Esophagus muscularis mucosa (tissue), 4 donors: ENCODE data around the gene ANLN. TPM values are rescaled to one million over a fixed set of nuclear protein-coding genes. Genes with fewer than 3 reads are reported as not detected.
"Not testable (repeated sequence)": the region's sequence is repeated elsewhere in the genome, so short reads cannot be mapped to it uniquely, and the experiment has no call there.

ENCODE experiments used
- DNase-seq: peaks from one replicate; pipeline ENCODE4 v3.0.0-alpha.2; 2017; ENCODE audit errors: extremely low spot score
- H3K27ac ChIP-seq, 4 donors: fragments of 200-600 bp; sonication (generic); replicated peaks in 1 of 4; 1 replicate in 3 of 4; 2 replicates in 1 of 4; pipeline ENCODE4 v1.5.1; 2016 to 2019; ENCODE audit warnings: mild to moderate bottlenecking in 1 of 4
- H3K27me3 ChIP-seq, 4 donors: fragments of 200-600 bp; sonication (generic); one replicate each; pipeline versions ENCODE4 v1.5.1 to v1.6.0; 2016 to 2019
- H3K36me3 ChIP-seq, 4 donors: fragments of 200-600 bp; sonication (generic); one replicate each; pipeline ENCODE4 v1.5.1; 2016 to 2019
- H3K4me1 ChIP-seq, 4 donors: fragments of 200-600 bp; sonication (generic); one replicate each; pipeline ENCODE4 v1.5.1; 2016 to 2019
- H3K4me3 ChIP-seq, 4 donors: fragments of 200-600 bp; sonication (generic); 1 replicate in 2 of 4; 2 replicates in 2 of 4; pipeline ENCODE4 v1.5.1; 2016 to 2019; ENCODE audit warnings: mild to moderate bottlenecking in 4 of 4, moderate library complexity in 1 of 4
- H3K9me3 ChIP-seq, 4 donors: fragments of 200-600 bp; sonication (generic); 1 replicate in 3 of 4; 2 replicates in 1 of 4; pipeline ENCODE4 v1.5.1; 2016 to 2019
- CTCF ChIP-seq, 3 experiments: fragments of 200-600 bp in 2 of 3; fragments of 450-650 bp in 1 of 3; sonication (generic) in 2 of 3; IDR thresholded peaks; one replicate each; pipeline ENCODE4 v1.5.1; 2017 to 2019; ENCODE audit warnings: antibody characterized with exemption in 3 of 3, mild to moderate bottlenecking in 2 of 3, moderate library complexity in 1 of 3
- EP300 ChIP-seq: sonication (generic); formaldehyde crosslinking; IDR thresholded peaks from one replicate; pipeline ENCODE4 v1.6.1; 2017; ENCODE audit warnings: antibody characterized with exemption
- POLR2A ChIP-seq: fragments of 450-650 bp; IDR thresholded peaks from one replicate; pipeline ENCODE4 v1.6.1; 2017; ENCODE audit warnings: antibody characterized with exemption, moderate library complexity, mild to moderate bottlenecking, low read depth
- POLR2AphosphoS5 ChIP-seq, 2 donors: sonication (generic); formaldehyde crosslinking; IDR thresholded peaks; one replicate each; pipeline ENCODE4 v1.6.1; 2017; ENCODE audit warnings: antibody characterized with exemption in 2 of 2
- WGBS: methylation state at CpG from one replicate; pipeline ENCODE4 v1.1.5; 2018; 5-methylcytosine and 5-hydroxymethylcytosine counted together
- intact Hi-C: fragments of 100-400 bp; cut with DNase I; formaldehyde crosslinking; loops from one replicate; pipeline ENCODE4 v1.15.1; 2023
- total RNA-seq, 4 donors: library from RNA; depleted of rRNA; stranded (reverse); fragments of >200 nt; gene quantifications; one replicate each; pipeline versions ENCODE4 v1.1.0 to v1.2.1, GENCODE V29; 2016

Gene ANLN
- total RNA-seq, 4 donors from 2014 or later: 4.1 to 11.2 (median 8.0) TPM

- intact Hi-C loops: no loop called here
- DNase-seq: no peak
- Histone ChIP-seq H3K4me1 (peaks cover 4 to 17% (median 10%) of the 10 kb centered on the region in 4 donors), H3K27me3 (no peaks in the 10 kb centered on the region), H3K36me3 (no peaks in the 10 kb centered on the region), H3K9me3 (no peaks in the 10 kb centered on the region), H3K4me3 (no peak overlapping the region), H3K27ac (no peak overlapping the region)
- WGBS: 88% methylated on average over 1 of the region's 1 CpG
- TF ChIP-seq POLR2AphosphoS5 (IDR thresholded peaks at IDR 0.05) (no peak), EP300 (no peak), POLR2A (no peak), CTCF (IDR thresholded peaks at IDR 0.05) (no peak)
Observed at GRCh38 chr7:36369171-36369570, 20.5 kb upstream of the ANLN start.

- Histone ChIP-seq H3K4me3 (no peak overlapping the region), H3K27ac (no peak overlapping the region), H3K27me3 (no peaks in the 10 kb centered on the region), H3K9me3 (no peaks in the 10 kb centered on the region), H3K4me1 (peaks cover 4 to 17% (median 10%) of the 10 kb centered on the region in 4 donors), H3K36me3 (no peaks in the 10 kb centered on the region)
- DNase-seq: no peak
- TF ChIP-seq EP300: no peak
- TF ChIP-seq POLR2A: no peak
- TF ChIP-seq CTCF (IDR thresholded peaks at IDR 0.05): no peak
- no peak for TF ChIP-seq POLR2AphosphoS5 (IDR thresholded peaks at IDR 0.05)
- 88% methylated on average over 2 of the region's 2 CpGs for WGBS
- intact Hi-C loops: no loop called here
Observed at GRCh38 chr7:36370046-36370445, 19.6 kb upstream of the ANLN start.

- TF ChIP-seq EP300 (no peak), POLR2A (no peak), POLR2AphosphoS5 (IDR thresholded peaks at IDR 0.05) (no peak), CTCF (IDR thresholded peaks at IDR 0.05) (no peak)
- intact Hi-C loops: no loop called here
Observed at GRCh38 chr7:36372156-36372555, 17.5 kb upstream of the ANLN start.

GRCh38 chr7:36378555-36378954, 11.1 kb upstream of the ANLN start:
- H3K27me3 ChIP-seq, H3K9me3 ChIP-seq, DNase-seq, H3K27ac ChIP-seq, H3K36me3 ChIP-seq, intact Hi-C loops, H3K4me3 ChIP-seq: not testable (repeated sequence)
- 60% methylated on average over 3 of the region's 7 CpGs for WGBS
- peaks cover 0 to 13% (median 11%) of the 10 kb centered on the region in 4 donors for H3K4me1 ChIP-seq

More at GRCh38 chr7:36372156-36372555, 17.5 kb upstream of the ANLN start:
- no peaks in the 10 kb centered on the region for H3K9me3 ChIP-seq
- H3K4me3 ChIP-seq: no peak overlapping the region
- no peak overlapping the region for H3K27ac ChIP-seq
- no peak for DNase-seq
- H3K4me1 ChIP-seq: peaks cover 4 to 7% (median 5%) of the 10 kb centered on the region in 4 donors
- no peaks in the 10 kb centered on the region for H3K27me3 ChIP-seq
- WGBS: 65% methylated on average over 4 of the region's 4 CpGs
- no peaks in the 10 kb centered on the region for H3K36me3 ChIP-seq

GRCh38 chr7:36379831-36380504, 9.7 kb upstream of the ANLN start:
- Histone ChIP-seq H3K9me3 (no peaks in the 10 kb centered on the region), H3K4me3 (no peak overlapping the region), H3K36me3 (no peaks in the 10 kb centered on the region), H3K27ac (peak overlapping the region in 2 of 4 donors; percentile 25 to 51), H3K27me3 (no peaks in the 10 kb centered on the region), H3K4me1 (peaks cover 0 to 13% (median 11%) of the 10 kb centered on the region in 4 donors)
- TF ChIP-seq POLR2AphosphoS5 (IDR thresholded peaks at IDR 0.05) (no peak), EP300 (no peak), POLR2A (no peak), CTCF (IDR thresholded peaks at IDR 0.05) (no peak)
- WGBS: 55% methylated on average over 2 of the region's 2 CpGs
- DNase-seq: no peak
- intact Hi-C loops: no loop called here
